ENCODE measurements around the gene STK11IP. TPM values are rescaled to one million over a fixed set of nuclear protein-coding genes. Genes with fewer than 3 reads are reported as not detected.

The STK11IP gene
- total and polyA plus RNA-seq, 2 of the 13 experiments (the other 11 are each of a cell fraction or from before 2014, with no cell fraction given), result 12.8 to 24.0 TPM

DNA sequence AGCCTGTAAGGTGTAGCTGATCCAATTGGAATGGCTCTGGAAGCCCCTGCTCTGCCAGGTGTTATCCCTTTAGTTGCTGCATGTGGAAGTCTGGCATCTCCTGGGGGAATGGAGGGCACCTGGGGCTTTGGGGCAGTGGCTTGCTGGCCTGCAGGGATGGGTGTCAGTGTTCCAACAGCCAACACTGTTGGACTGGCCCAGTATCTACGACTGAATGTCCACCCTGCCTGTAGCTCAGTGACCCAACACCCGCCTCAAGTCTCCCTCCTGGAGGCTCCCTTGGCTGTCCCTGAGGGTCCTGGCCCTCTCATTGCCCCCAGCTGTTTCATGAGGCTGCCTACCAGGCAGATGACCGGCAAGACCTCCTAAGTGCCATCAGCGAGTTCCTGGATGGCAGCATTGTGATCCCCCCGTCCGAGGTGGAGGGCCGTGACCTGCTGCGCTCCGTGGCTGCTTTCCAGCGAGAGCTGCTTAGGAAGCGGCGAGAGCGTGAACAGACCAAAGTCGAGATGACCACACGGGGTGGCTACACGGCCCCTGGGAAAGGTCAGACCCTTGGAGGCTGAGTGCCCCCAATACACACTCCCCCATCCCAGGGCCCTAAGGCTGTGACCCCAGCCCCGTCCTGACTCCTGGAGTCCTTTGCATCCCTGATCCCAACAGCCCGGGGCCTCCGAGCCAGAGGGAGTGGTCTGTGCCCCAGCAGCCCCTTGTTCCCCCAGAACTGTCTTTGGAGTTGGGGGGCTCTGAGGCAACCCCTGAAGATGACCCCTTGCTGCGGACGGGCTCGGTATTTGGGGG lies 37.5 kb downstream of the STK11IP start:
- Histone ChIP-seq H2AFZ (ENCODE audit: low read length) (no peak overlapping the region), H3K27ac (ENCODE audit: extremely low read length, insufficient read depth, low read length) (no peak overlapping the region), H3K4me2 (ENCODE audit: low read depth, low read length) (no peak overlapping the region), H3K79me2 (ENCODE audit: insufficient read depth, low read length) (no peaks in the 10 kb centered on the region), H3K4me1 (ENCODE audit: insufficient read depth, low read length) (peaks cover 13% of the 10 kb centered on the region), H4K20me1 (ENCODE audit: insufficient read depth, low read length) (no peaks in the 10 kb centered on the region), H3K4me3 (replicated peaks in 1 of 3; ENCODE audit: insufficient read depth in 1 of 3, low read depth in 2 of 3, low read length in 3 of 3) (no peak overlapping the region), H3K36me3 (replicated peaks in 1 of 2; ENCODE audit: control insufficient read depth in 1 of 2, insufficient read depth in 2 of 2, low read length in 2 of 2) (no peaks in the 10 kb centered on the region), H3K9me3 (ENCODE audit: low read length) (no peaks in the 10 kb centered on the region), H3K27me3 (ENCODE audit: control insufficient read depth in 1 of 2, insufficient read depth in 2 of 2, low read length in 2 of 2) (peaks cover 30 to 94% of the 10 kb centered on the region in 2 experiments), H3K9ac (ENCODE audit: insufficient read depth, low read depth, low read length) (no peak overlapping the region)
- BruUV-seq (replicated peaks), result no TSS peak
- in situ Hi-C loops (cut with HindIII; ENCODE audit: extremely low pct_ligation_motif_present, low pct_unique_long_range_greater_than_20kb) (no loop called here), intact Hi-C loops (cut with micrococcal nuclease; ENCODE audit: unreplicated experiment) (no loop called here)
- no peak for FAIRE-seq
- ATAC-seq, result no peak
- ChIA-PET POLR2A (no interaction called here), CTCF (ENCODE audit: low intra/inter-chr PET ratio, low total read pairs) (no interaction called here)
- no peak for DNase-seq (ENCODE audit: low spot score)
- 10% methylated on average over 4 of the region's 22 CpGs for WGBS (ENCODE audit: low lambda C conversion rate)
- TF ChIP-seq ZFP36 (IDR thresholded peaks at IDR 0.05; ENCODE audit: borderline replicate concordance, low read depth, low read length, partially characterized antibody) (no peak), POGZ (CRISPR knock-in tag; IDR thresholded peaks at IDR 0.05) (no peak), ZNF138 (CRISPR knock-in tag; IDR thresholded peaks at IDR 0.05; ENCODE audit: low read depth) (no peak), ZBTB49 (CRISPR knock-in tag; IDR thresholded peaks at IDR 0.05; ENCODE audit: borderline replicate concordance) (no peak), MXI1 (IDR thresholded peaks at IDR 0.05; ENCODE audit: borderline replicate concordance, low read depth, low read length) (no peak)
- TF ChIP-seq, protein P1, sequence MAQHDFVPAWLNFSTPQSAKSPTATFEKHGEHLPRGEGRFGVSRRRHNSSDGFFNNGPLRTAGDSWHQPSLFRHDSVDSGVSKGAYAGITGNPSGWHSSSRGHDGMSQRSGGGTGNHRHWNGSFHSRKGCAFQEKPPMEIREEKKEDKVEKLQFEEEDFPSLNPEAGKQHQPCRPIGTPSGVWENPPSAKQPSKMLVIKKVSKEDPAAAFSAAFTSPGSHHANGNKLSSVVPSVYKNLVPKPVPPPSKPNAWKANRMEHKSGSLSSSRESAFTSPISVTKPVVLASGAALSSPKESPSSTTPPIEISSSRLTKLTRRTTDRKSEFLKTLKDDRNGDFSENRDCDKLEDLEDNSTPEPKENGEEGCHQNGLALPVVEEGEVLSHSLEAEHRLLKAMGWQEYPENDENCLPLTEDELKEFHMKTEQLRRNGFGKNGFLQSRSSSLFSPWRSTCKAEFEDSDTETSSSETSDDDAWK (CRISPR knock-in tag; IDR thresholded peaks at IDR 0.05), result no peak

Measured in HepG2 (cell line).